ENCODE data around the gene EMC10.

DNA sequence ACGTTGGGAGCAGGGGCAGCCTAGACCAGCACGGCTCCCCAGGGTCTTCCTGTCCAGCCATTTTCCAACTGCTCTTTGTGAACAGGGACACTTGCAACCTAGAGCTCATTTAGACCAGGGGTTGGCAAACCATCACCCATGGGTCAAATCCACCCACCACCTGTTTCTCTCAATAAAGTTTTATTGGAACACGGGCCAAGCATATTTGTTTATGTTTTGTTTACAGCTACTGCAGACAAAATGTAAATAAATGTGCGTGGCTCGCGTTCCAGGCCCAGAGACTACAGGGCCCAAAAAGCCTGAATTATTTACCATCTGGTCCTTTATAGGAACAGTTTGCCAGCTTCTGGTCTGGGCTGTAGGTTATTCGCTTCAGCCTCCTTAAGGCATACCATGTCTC, 13.3 kb upstream of the EMC10 start:
- TF ChIP-seq POLR2A (IDR thresholded peaks at IDR 0.05), result no peak
- TF ChIP-seq, protein P1, sequence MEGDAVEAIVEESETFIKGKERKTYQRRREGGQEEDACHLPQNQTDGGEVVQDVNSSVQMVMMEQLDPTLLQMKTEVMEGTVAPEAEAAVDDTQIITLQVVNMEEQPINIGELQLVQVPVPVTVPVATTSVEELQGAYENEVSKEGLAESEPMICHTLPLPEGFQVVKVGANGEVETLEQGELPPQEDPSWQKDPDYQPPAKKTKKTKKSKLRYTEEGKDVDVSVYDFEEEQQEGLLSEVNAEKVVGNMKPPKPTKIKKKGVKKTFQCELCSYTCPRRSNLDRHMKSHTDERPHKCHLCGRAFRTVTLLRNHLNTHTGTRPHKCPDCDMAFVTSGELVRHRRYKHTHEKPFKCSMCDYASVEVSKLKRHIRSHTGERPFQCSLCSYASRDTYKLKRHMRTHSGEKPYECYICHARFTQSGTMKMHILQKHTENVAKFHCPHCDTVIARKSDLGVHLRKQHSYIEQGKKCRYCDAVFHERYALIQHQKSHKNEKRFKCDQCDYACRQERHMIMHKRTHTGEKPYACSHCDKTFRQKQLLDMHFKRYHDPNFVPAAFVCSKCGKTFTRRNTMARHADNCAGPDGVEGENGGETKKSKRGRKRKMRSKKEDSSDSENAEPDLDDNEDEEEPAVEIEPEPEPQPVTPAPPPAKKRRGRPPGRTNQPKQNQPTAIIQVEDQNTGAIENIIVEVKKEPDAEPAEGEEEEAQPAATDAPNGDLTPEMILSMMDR (IDR thresholded peaks at IDR 0.05), result no peak

Data from prostate gland (tissue), 2 donors.